ENCODE measurements around the gene RIMBP3C.

DNA sequence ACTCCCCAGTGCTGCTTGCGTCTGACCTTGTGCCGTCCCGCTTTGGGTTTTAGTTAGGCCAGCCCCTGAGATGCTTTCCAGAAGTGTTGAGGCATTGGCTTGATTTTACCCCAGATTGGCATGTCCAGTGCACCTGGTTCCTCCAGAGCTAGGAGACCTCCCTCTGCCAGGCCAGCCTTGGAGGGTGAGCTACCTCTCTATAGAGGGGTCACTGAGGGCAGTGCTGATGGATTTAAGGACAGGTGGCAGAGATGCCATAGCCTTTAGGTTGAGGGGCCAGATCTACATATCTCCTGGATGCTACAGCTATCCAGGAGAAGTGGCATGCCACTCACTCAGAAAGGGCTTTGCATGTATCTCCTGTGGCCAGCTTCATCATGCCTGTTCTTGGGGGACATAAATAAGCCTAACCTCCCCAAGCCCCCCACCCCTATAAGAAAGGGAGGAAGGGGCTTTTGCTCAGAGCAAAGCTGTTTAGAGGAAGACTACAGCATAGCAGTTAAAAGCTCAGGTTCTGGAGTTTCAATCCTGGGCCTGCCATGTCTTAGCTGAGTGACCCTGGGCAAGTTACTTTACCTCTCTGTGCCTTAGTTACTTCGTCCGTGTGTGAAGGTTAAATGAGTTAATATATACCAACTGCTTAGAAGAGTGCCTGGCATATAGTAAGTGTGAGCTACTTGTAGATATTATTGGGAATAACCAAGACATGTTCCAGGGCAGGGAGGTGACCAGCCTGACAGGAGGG lies 22.7 kb upstream of the RIMBP3C start:
- TF ChIP-seq POLR2AphosphoS5 (IDR thresholded peaks at IDR 0.05): no peak
- TF ChIP-seq CTCF (IDR thresholded peaks at IDR 0.05): no peak

Data from breast epithelium (tissue), 3 donors.